HEK293 (cell line): Measurements from ENCODE around the gene COL4A1.

ENCODE experiments used
- CTCF ChIA-PET: fragments of 350-600 bp; formaldehyde crosslinking; extraction: SDS; loops from one replicate; lab custom pipeline; 2021; ENCODE audit warnings: antibody characterized with exemption; lab: Yijun Ruan, JAX
- POLR2A ChIA-PET: fragments of 300-600 bp; formaldehyde crosslinking; extraction: SDS; loops from one replicate; lab custom pipeline; 2020; ENCODE audit warnings: antibody characterized with exemption, inconsistent platforms; lab: Yijun Ruan, JAX
- H3K27ac ChIP-seq: fragments of 200-500 bp; sonication (Bioruptor generic); 2 replicates; pipeline ENCODE4 v1.5.1; 2014; ENCODE audit warnings: low read depth, low read length, control low read depth, inconsistent platforms; ENCODE audit errors: extremely low read depth
- H3K36me3 ChIP-seq, 2 experiments: fragments of 200-500 bp in 1 of 2; sonication (Bioruptor generic) in 1 of 2; 1 replicate in 1 of 2; 2 replicates in 1 of 2; pipeline ENCODE4 v1.5.1; 2014 to 2017; ENCODE audit warnings: inconsistent platforms in 2 of 2, low read length in 2 of 2; ENCODE audit not compliant: control insufficient read depth in 2 of 2, insufficient read depth in 1 of 2
- H3K4me1 ChIP-seq: fragments of 200-500 bp; sonication (Bioruptor generic); 2 replicates; pipeline ENCODE4 v1.5.1; 2014; ENCODE audit warnings: mild to moderate bottlenecking, low read length, inconsistent platforms; ENCODE audit not compliant: control insufficient read depth, insufficient read depth
- H3K4me3 ChIP-seq: 2 replicates; pipeline ENCODE4 v1.5.1; 2011; ENCODE audit warnings: low read depth, mild to moderate bottlenecking, control low read depth, low read length, moderate library complexity
- H3K9me3 ChIP-seq: fragments of 200-500 bp; sonication (Bioruptor generic); 2 replicates; pipeline ENCODE4 v1.5.1; 2014; ENCODE audit warnings: low read depth, low read length, inconsistent platforms; ENCODE audit not compliant: control insufficient read depth, insufficient read depth
- SP3 ChIP-seq: fragments of 450-650 bp; formaldehyde crosslinking; IDR thresholded peaks from 2 replicates; pipeline ENCODE4 v1.5.1; 2016; ENCODE audit warnings: missing biosample characterization, missing genetic modification characterization
- TSHZ1 ChIP-seq: fragments of 450-650 bp; formaldehyde crosslinking; IDR thresholded peaks from 2 replicates; pipeline ENCODE4 v1.5.1; 2016; ENCODE audit warnings: missing biosample characterization, missing genetic modification characterization, borderline replicate concordance
- YY2 ChIP-seq: fragments of 450-650 bp; formaldehyde crosslinking; IDR thresholded peaks from 2 replicates; pipeline ENCODE4 v1.5.1; 2016; ENCODE audit warnings: missing biosample characterization, missing genetic modification characterization
- ZBTB17 ChIP-seq: fragments of 450-650 bp; formaldehyde crosslinking; IDR thresholded peaks from 2 replicates; pipeline ENCODE4 v1.5.1; 2016; ENCODE audit warnings: missing biosample characterization, missing genetic modification characterization
- ZFP41 ChIP-seq: fragments of 450-650 bp; formaldehyde crosslinking; IDR thresholded peaks from 2 replicates; pipeline ENCODE4 v1.5.1; 2016; ENCODE audit warnings: missing biosample characterization, missing genetic modification characterization, borderline replicate concordance
- ZNF10 ChIP-seq: fragments of 450-650 bp; formaldehyde crosslinking; IDR thresholded peaks from 2 replicates; pipeline ENCODE4 v1.5.1; 2017; ENCODE audit warnings: missing biosample characterization, missing genetic modification characterization
- ZNF121 ChIP-seq: fragments of 450-650 bp; formaldehyde crosslinking; IDR thresholded peaks from 2 replicates; pipeline ENCODE4 v1.5.1; 2016; ENCODE audit warnings: missing biosample characterization, missing genetic modification characterization
- ZNF140 ChIP-seq: fragments of 450-650 bp; formaldehyde crosslinking; IDR thresholded peaks from 2 replicates; pipeline ENCODE4 v1.5.1; 2016; ENCODE audit warnings: missing biosample characterization, missing genetic modification characterization
- ZNF202 ChIP-seq: fragments of 450-650 bp; formaldehyde crosslinking; IDR thresholded peaks from 2 replicates; pipeline ENCODE4 v1.5.1; 2016; ENCODE audit warnings: missing biosample characterization, missing genetic modification characterization, borderline replicate concordance
- ZNF223 ChIP-seq: fragments of 450-650 bp; formaldehyde crosslinking; IDR thresholded peaks from 2 replicates; pipeline ENCODE4 v1.5.1; 2016; ENCODE audit warnings: missing biosample characterization, missing genetic modification characterization
- ZNF23 ChIP-seq: fragments of 450-650 bp; formaldehyde crosslinking; IDR thresholded peaks from 2 replicates; pipeline ENCODE4 v1.5.1; 2016; ENCODE audit warnings: missing biosample characterization, missing genetic modification characterization, borderline replicate concordance
- ZNF366 ChIP-seq: fragments of 450-650 bp; formaldehyde crosslinking; conservative IDR thresholded peaks from 2 replicates; pipeline ENCODE4 v1.5.1; 2016; ENCODE audit warnings: missing biosample characterization, missing genetic modification characterization
- ZNF394 ChIP-seq: fragments of 450-650 bp; formaldehyde crosslinking; IDR thresholded peaks from 2 replicates; pipeline ENCODE4 v1.5.1; 2016; ENCODE audit warnings: missing biosample characterization, missing genetic modification characterization, mild to moderate bottlenecking, moderate library complexity, borderline replicate concordance
- ZNF404 ChIP-seq: fragments of 450-650 bp; formaldehyde crosslinking; IDR thresholded peaks from 2 replicates; pipeline ENCODE4 v1.5.1; 2017; ENCODE audit warnings: missing biosample characterization, missing genetic modification characterization
- ZNF510 ChIP-seq: fragments of 450-650 bp; formaldehyde crosslinking; IDR thresholded peaks from 2 replicates; pipeline ENCODE4 v1.5.1; 2018; ENCODE audit warnings: mild to moderate bottlenecking, missing genetic modification characterization, missing biosample characterization; ENCODE audit not compliant: insufficient replicate concordance
- ZNF561 ChIP-seq: fragments of 450-650 bp; IDR thresholded peaks from 2 replicates; pipeline ENCODE4 v1.5.1; 2018; ENCODE audit warnings: missing biosample characterization, missing genetic modification characterization, borderline replicate concordance
- ZNF629 ChIP-seq: fragments of 450-650 bp; formaldehyde crosslinking; IDR thresholded peaks from 2 replicates; pipeline ENCODE4 v1.5.1; 2017; ENCODE audit warnings: missing biosample characterization, missing genetic modification characterization
- ZNF777 ChIP-seq: fragments of 450-650 bp; formaldehyde crosslinking; IDR thresholded peaks from 2 replicates; pipeline ENCODE4 v1.5.1; 2017; ENCODE audit warnings: missing biosample characterization, missing genetic modification characterization, borderline replicate concordance
- ZNF792 ChIP-seq: fragments of 450-650 bp; formaldehyde crosslinking; IDR thresholded peaks from 2 replicates; pipeline ENCODE4 v1.5.1; 2016; ENCODE audit warnings: missing biosample characterization, missing genetic modification characterization
- ZNF837 ChIP-seq: fragments of 450-650 bp; formaldehyde crosslinking; IDR thresholded peaks from 2 replicates; pipeline ENCODE4 v1.5.1; 2016; ENCODE audit warnings: missing biosample characterization, missing genetic modification characterization
- ZXDB ChIP-seq: fragments of 450-650 bp; formaldehyde crosslinking; IDR thresholded peaks from 2 replicates; pipeline ENCODE4 v1.5.1; 2016; ENCODE audit warnings: missing biosample characterization, missing genetic modification characterization

The COL4A1 gene

GRCh38 chr13:110149036-110149435 lies 157.9 kb downstream of the COL4A1 start (continued):
- no peak for TF ChIP-seq SP3 (tag by site-specific recombination)
- no peak for TF ChIP-seq ZNF23 (tag by site-specific recombination)
- no peak for TF ChIP-seq ZFP41 (tag by site-specific recombination)
- no peak for TF ChIP-seq ZNF223 (tag by site-specific recombination)
- no peak for TF ChIP-seq ZNF510 (tag by site-specific recombination)

GRCh38 chr13:110140099-110140498 lies 166.9 kb downstream of the COL4A1 start:
- H3K9me3 ChIP-seq = no peaks in the 10 kb centered on the region
- no peak overlapping the region for H3K4me3 ChIP-seq
- no peaks in the 10 kb centered on the region for H3K36me3 ChIP-seq
- no peak overlapping the region for H3K27ac ChIP-seq
- H3K4me1 ChIP-seq = no peaks in the 10 kb centered on the region; the same call in 1 of the 2 replicates
- CTCF ChIA-PET = no interaction called here
- TF ChIP-seq ZNF366 (peak; percentile 95), ZNF629 (tag by site-specific recombination) (no peak), ZNF404 (tag by site-specific recombination) (no peak), ZNF777 (tag by site-specific recombination) (no peak), ZNF202 (tag by site-specific recombination) (no peak), ZXDB (tag by site-specific recombination) (no peak), ZBTB17 (tag by site-specific recombination) (peak; percentile 72), ZNF121 (no peak), ZNF10 (no peak)
- POLR2A ChIA-PET = no interaction called here

GRCh38 chr13:110138700-110139036 lies 168.3 kb downstream of the COL4A1 start:
- no peaks in the 10 kb centered on the region for H3K36me3 ChIP-seq
- CTCF ChIA-PET = interaction anchor here (0.7 kb wide), 1 partner anchor 411 kb away, joined by 3 read pairs; no protein-coding TSS in a partner anchor
- TF ChIP-seq ZNF561 (tag by site-specific recombination) (0 out of 2 replicates have a peak, but pooled peaks have one; percentile 3), ZNF792 (tag by site-specific recombination) (no peak), YY2 (no peak), TSHZ1 (tag by site-specific recombination) (no peak), ZNF837 (tag by site-specific recombination) (no peak), ZNF394 (tag by site-specific recombination) (no peak), ZNF140 (no peak)
- no peaks in the 10 kb centered on the region for H3K9me3 ChIP-seq
- H3K4me3 ChIP-seq = peak overlapping the region; percentile 28
- POLR2A ChIA-PET = no interaction called here
- no peaks in the 10 kb centered on the region; the same call in 1 of the 2 replicates for H3K4me1 ChIP-seq
- H3K27ac ChIP-seq = peak overlapping the region; percentile 12; the same call in 1 of the 2 replicates
